Measurements from ENCODE around the gene HARBI1. TPM values are rescaled to one million over a fixed set of nuclear protein-coding genes. Genes with fewer than 3 reads are reported as not detected.

Gene HARBI1
- total RNA-seq, 2 donors from 2014 or later = 7.5 to 8.4 TPM

- H3K4me1 Mint-ChIP-seq = no peaks in the 10 kb centered on the region
- H3K36me3 ChIP-seq (ENCODE audit: control insufficient read depth, insufficient read depth, low read length) = peaks cover 9% of the 10 kb centered on the region
- H3K36me3 Mint-ChIP-seq (ENCODE audit: low read depth) = peaks cover 4% of the 10 kb centered on the region
- H3K27me3 ChIP-seq (ENCODE audit: control insufficient read depth, insufficient read depth, low read length, poor library complexity, severe bottlenecking) = no peaks in the 10 kb centered on the region
- H3K9ac ChIP-seq (ENCODE audit: extremely low read depth, low read length, poor library complexity, severe bottlenecking) = no peak overlapping the region
- no peaks in the 10 kb centered on the region for H3K27me3 Mint-ChIP-seq (ENCODE audit: insufficient read depth)
- no peak overlapping the region for H3K4me3 Mint-ChIP-seq
- TF ChIP-seq CTCF (conservative IDR thresholded peaks at IDR 0.05) = no peak
- no peak overlapping the region for H3K27ac Mint-ChIP-seq
- no peak overlapping the region for H3K27ac ChIP-seq (ENCODE audit: low read depth, low read length)
- DNase-seq = no peak
- H3K4me1 ChIP-seq (ENCODE audit: control insufficient read depth, insufficient read depth, low read length) = no peaks in the 10 kb centered on the region
- no peaks in the 10 kb centered on the region for H3K9me3 Mint-ChIP-seq
- no peaks in the 10 kb centered on the region for H3K9me3 ChIP-seq (ENCODE audit: control insufficient read depth, low read length)
- WGBS, 2 experiments (ENCODE audit: insufficient coverage in 1 of 2, insufficient read length in 1 of 2) = 78% methylated on average over 1 of the region's 1 CpG; no CpG with 5 or more reads in 1 of the 2 experiments
- no peak overlapping the region for H3K4me3 ChIP-seq (ENCODE audit: low read length)
Measured at GRCh38 chr11:46601129-46601528, 15.9 kb downstream of the HARBI1 start.

- DNase-seq = no peak
- H3K27me3 ChIP-seq (ENCODE audit: control insufficient read depth, insufficient read depth, low read length, poor library complexity, severe bottlenecking) = no peaks in the 10 kb centered on the region
- H3K9me3 ChIP-seq (ENCODE audit: control insufficient read depth, low read length) = no peaks in the 10 kb centered on the region
- H3K36me3 Mint-ChIP-seq (ENCODE audit: low read depth) = peaks cover 4% of the 10 kb centered on the region
- peaks cover 9% of the 10 kb centered on the region for H3K36me3 ChIP-seq (ENCODE audit: control insufficient read depth, insufficient read depth, low read length)
- no peaks in the 10 kb centered on the region for H3K4me1 Mint-ChIP-seq
- 86 to 90% methylated on average over 1 to 3 of the region's 3 CpGs for WGBS, 2 experiments (ENCODE audit: insufficient coverage in 1 of 2, insufficient read length in 1 of 2)
- no peak overlapping the region for H3K4me3 ChIP-seq (ENCODE audit: low read length)
- H3K9me3 Mint-ChIP-seq = no peaks in the 10 kb centered on the region
- no peaks in the 10 kb centered on the region for H3K27me3 Mint-ChIP-seq (ENCODE audit: insufficient read depth)
- no peak overlapping the region for H3K9ac ChIP-seq (ENCODE audit: extremely low read depth, low read length, poor library complexity, severe bottlenecking)
- no peaks in the 10 kb centered on the region for H3K4me1 ChIP-seq (ENCODE audit: control insufficient read depth, insufficient read depth, low read length)
- H3K4me3 Mint-ChIP-seq = no peak overlapping the region
- no peak overlapping the region for H3K27ac Mint-ChIP-seq
- H3K27ac ChIP-seq (ENCODE audit: low read depth, low read length) = no peak overlapping the region
- TF ChIP-seq CTCF (conservative IDR thresholded peaks at IDR 0.05) = no peak
Measured at GRCh38 chr11:46600194-46600960, 16.6 kb downstream of the HARBI1 start.

GRCh38 chr11:46599340-46600193 is 17.5 kb downstream of the HARBI1 start:
- TF ChIP-seq CTCF (conservative IDR thresholded peaks at IDR 0.05) = no peak
- H3K9ac ChIP-seq (ENCODE audit: extremely low read depth, low read length, poor library complexity, severe bottlenecking) = no peak overlapping the region

More at GRCh38 chr11:46599340-46600193, 17.5 kb downstream of the HARBI1 start:
- Mint-ChIP-seq H3K27ac (no peak overlapping the region), H3K4me1 (no peaks in the 10 kb centered on the region), H3K27me3 (ENCODE audit: insufficient read depth) (no peaks in the 10 kb centered on the region), H3K36me3 (ENCODE audit: low read depth) (peaks cover 4% of the 10 kb centered on the region), H3K9me3 (no peaks in the 10 kb centered on the region), H3K4me3 (no peak overlapping the region)
- 91 to 96% methylated on average over 4 to 8 of the region's 8 CpGs for WGBS, 2 experiments (ENCODE audit: insufficient coverage in 1 of 2, insufficient read length in 1 of 2)
- H3K27me3 ChIP-seq (ENCODE audit: control insufficient read depth, insufficient read depth, low read length, poor library complexity, severe bottlenecking) = no peaks in the 10 kb centered on the region
- DNase-seq = no peak
- H3K4me1 ChIP-seq (ENCODE audit: control insufficient read depth, insufficient read depth, low read length) = peaks cover 2% of the 10 kb centered on the region
- no peaks in the 10 kb centered on the region for H3K9me3 ChIP-seq (ENCODE audit: control insufficient read depth, low read length)
- H3K36me3 ChIP-seq (ENCODE audit: control insufficient read depth, insufficient read depth, low read length) = peaks cover 9% of the 10 kb centered on the region
- no peak overlapping the region for H3K4me3 ChIP-seq (ENCODE audit: low read length)
- H3K27ac ChIP-seq (ENCODE audit: low read depth, low read length) = no peak overlapping the region
